IMR-90 (cell line): ENCODE measurements around the gene ATG14. TPM values are rescaled to one million over a fixed set of nuclear protein-coding genes. Genes with fewer than 3 reads are reported as not detected.
A peak's percentile ranks its signal among the peaks of the same experiment; 100 is the strongest.

ENCODE experiments used
- ATAC-seq: fragments of 200-7000 bp; cut with Tn5 transposase; 2 replicates; pipeline ENCODE4 v1.9.1; 2020; ENCODE audit warnings: low read depth, mild to moderate bottlenecking, moderate library complexity
- BruUV-seq: library from RNA; stranded (reverse); fragments of 400-500 nt; replicated peaks from 2 replicates; lab custom pipeline; 2021; lab: Mats Ljungman, UMichigan
- CTCF ChIA-PET: fragments of 300-600 bp; formaldehyde crosslinking; extraction: SDS; loops from one replicate; lab custom pipeline; 2021; ENCODE audit warnings: antibody characterized with exemption; lab: Yijun Ruan, JAX
- POLR2A ChIA-PET: fragments of 300-600 bp; sonication (Branson Sonifier 250); formaldehyde crosslinking; loops from one replicate; lab custom pipeline; 2022; ENCODE audit warnings: antibody characterized with exemption; ENCODE audit not compliant: unreplicated experiment; lab: Charles Lee
- DNase-seq: peaks from one replicate; pipeline ENCODE4 v3.0.0; 2013
- H2AFZ ChIP-seq: replicated peaks from 2 replicates; pipeline ENCODE3; 2013; ENCODE audit warnings: low read length, mild to moderate bottlenecking; ENCODE audit not compliant: poor library complexity
- H2AK5ac ChIP-seq: 2 replicates; pipeline ENCODE4 v1.6.1; 2013; ENCODE audit warnings: low read depth, low read length, inconsistent platforms
- H2AK9ac ChIP-seq: replicated peaks from 2 replicates; pipeline ENCODE3; 2013; ENCODE audit warnings: mild to moderate bottlenecking, low read depth, low read length, moderate library complexity; ENCODE audit not compliant: poor library complexity
- H2BK120ac ChIP-seq: 2 replicates; pipeline ENCODE4 v1.6.1; 2013; ENCODE audit warnings: low read depth, low read length, inconsistent platforms
- H2BK15ac ChIP-seq: 3 replicates; pipeline ENCODE4 v1.6.1; 2013; ENCODE audit warnings: low read depth, low read length, inconsistent platforms
- H2BK20ac ChIP-seq: 2 replicates; pipeline ENCODE4 v1.6.1; 2013; ENCODE audit warnings: low read depth, mild to moderate bottlenecking, inconsistent platforms, low read length, moderate library complexity
- H2BK5ac ChIP-seq: 2 replicates; pipeline ENCODE4 v1.6.1; 2013; ENCODE audit warnings: mild to moderate bottlenecking, low read depth, low read length, inconsistent platforms; ENCODE audit not compliant: poor library complexity, severe bottlenecking
- H3K14ac ChIP-seq: replicated peaks from 2 replicates; pipeline ENCODE4 v1.6.1; 2013; ENCODE audit warnings: low read depth, low read length, inconsistent platforms
- H3K18ac ChIP-seq: 2 replicates; pipeline ENCODE4 v1.6.1; 2013; ENCODE audit warnings: low read depth, low read length, control low read depth
- H3K23ac ChIP-seq: 2 replicates; pipeline ENCODE4 v1.6.1; 2013; ENCODE audit warnings: low read depth, low read length, inconsistent platforms
- H3K27ac ChIP-seq: 2 replicates; pipeline ENCODE4 v1.5.1; 2013; ENCODE audit warnings: mild to moderate bottlenecking, control low read depth, low read length; ENCODE audit not compliant: insufficient read depth
- H3K27me3 ChIP-seq: 2 replicates; pipeline ENCODE4 v1.6.1; 2013; ENCODE audit warnings: low read length; ENCODE audit not compliant: control insufficient read depth, insufficient read depth
- H3K36me3 ChIP-seq: 2 replicates; pipeline ENCODE4 v1.6.1; 2013; ENCODE audit warnings: low read length, mixed read lengths; ENCODE audit not compliant: control insufficient read depth, insufficient read depth
- H3K4ac ChIP-seq: 2 replicates; pipeline ENCODE4 v1.6.1; 2013; ENCODE audit warnings: low read depth, low read length, inconsistent platforms
- H3K4me1 ChIP-seq: 2 replicates; pipeline ENCODE4 v1.6.1; 2013; ENCODE audit warnings: low read length, mixed read lengths; ENCODE audit not compliant: control insufficient read depth, insufficient read depth
- H3K4me2 ChIP-seq: 2 replicates; pipeline ENCODE4 v1.6.1; 2013; ENCODE audit warnings: low read depth, mild to moderate bottlenecking, control low read depth, low read length, moderate library complexity
- H3K4me3 ChIP-seq: 2 replicates; pipeline ENCODE4 v1.5.1; 2013; ENCODE audit warnings: low read depth, mild to moderate bottlenecking, control low read depth, low read length, moderate library complexity; ENCODE audit not compliant: insufficient read depth
- H3K56ac ChIP-seq: 2 replicates; pipeline ENCODE4 v1.6.1; 2013; ENCODE audit warnings: low read length, inconsistent platforms; ENCODE audit not compliant: insufficient read depth; ENCODE audit errors: extremely low read depth
- H3K79me1 ChIP-seq, 2 experiments: 2 replicates each; pipeline ENCODE4 v1.6.1; 2013; ENCODE audit warnings: low read length in 2 of 2, inconsistent platforms in 1 of 2, low read depth in 1 of 2
- H3K9ac ChIP-seq: 2 replicates; pipeline ENCODE4 v1.6.1; 2013; ENCODE audit warnings: low read depth, low read length, control low read depth
- H3K9me1 ChIP-seq: 2 replicates; pipeline ENCODE4 v1.6.1; 2013; ENCODE audit warnings: low read length, inconsistent platforms; ENCODE audit not compliant: insufficient read depth
- H3K9me3 ChIP-seq: 2 replicates; pipeline ENCODE4 v1.6.1; 2013; ENCODE audit warnings: low read length; ENCODE audit not compliant: control insufficient read depth, insufficient read depth
- H4K20me1 ChIP-seq: 2 replicates; pipeline ENCODE4 v1.6.1; 2013; ENCODE audit warnings: low read length, inconsistent platforms; ENCODE audit not compliant: insufficient read depth
- H4K5ac ChIP-seq: 2 replicates; pipeline ENCODE4 v1.6.1; 2013; ENCODE audit warnings: mild to moderate bottlenecking, low read depth, low read length, control low read depth
- H4K8ac ChIP-seq, 2 experiments: 2 replicates each; pipeline ENCODE4 v1.6.1; 2013; ENCODE audit warnings: low read depth in 2 of 2, low read length in 2 of 2, control low read depth in 1 of 2, inconsistent platforms in 1 of 2
- H4K91ac ChIP-seq: 2 replicates; pipeline ENCODE4 v1.6.1; 2013; ENCODE audit warnings: low read depth, low read length, inconsistent platforms; ENCODE audit not compliant: insufficient read depth
- BHLHE40 ChIP-seq: fragments of 150-350 bp; IDR thresholded peaks from 2 replicates; pipeline ENCODE4 v1.6.1; 2016; ENCODE audit warnings: mild to moderate bottlenecking, low read depth, low read length
- CEBPB ChIP-seq: IDR thresholded peaks from 2 replicates; pipeline ENCODE4 v1.6.1; 2012; ENCODE audit warnings: low read depth, low read length, improper control_type of control experiment
- CHD1 ChIP-seq: IDR thresholded peaks from 2 replicates; pipeline ENCODE4 v1.6.1; 2012; ENCODE audit warnings: low read depth, low read length, improper control_type of control experiment
- ELK1 ChIP-seq: fragments of 150-350 bp; IDR thresholded peaks from 2 replicates; pipeline ENCODE4 v1.6.1; 2016; ENCODE audit warnings: low read depth, mild to moderate bottlenecking, low read length, moderate library complexity, borderline replicate concordance
- FOS ChIP-seq: fragments of 150-350 bp; IDR thresholded peaks from 2 replicates; pipeline ENCODE4 v1.6.1; 2016; ENCODE audit warnings: low read depth, low read length
- MAFK ChIP-seq: IDR thresholded peaks from 2 replicates; pipeline ENCODE4 v1.6.1; 2012; ENCODE audit warnings: low read depth, low read length, improper control_type of control experiment
- MXI1 ChIP-seq: IDR thresholded peaks from 2 replicates; pipeline ENCODE4 v1.6.1; 2012; ENCODE audit warnings: low read depth, mild to moderate bottlenecking, low read length, moderate library complexity, borderline replicate concordance
- NFE2L2 ChIP-seq: fragments of 150-350 bp; IDR thresholded peaks from 2 replicates; pipeline ENCODE4 v1.6.1; 2016; ENCODE audit warnings: low read depth, mild to moderate bottlenecking, low read length
- POLR2A ChIP-seq: IDR thresholded peaks from 2 replicates; pipeline ENCODE4 v1.6.1; 2012; ENCODE audit warnings: mild to moderate bottlenecking, low read depth, low read length
- RAD21 ChIP-seq: IDR thresholded peaks from 2 replicates; pipeline ENCODE4 v1.6.1; 2012; ENCODE audit warnings: low read length, improper control_type of control experiment
- RCOR1 ChIP-seq: IDR thresholded peaks from 2 replicates; pipeline ENCODE4 v1.6.1; 2012; ENCODE audit warnings: mild to moderate bottlenecking, low read length, improper control_type of control experiment; ENCODE audit not compliant: insufficient replicate concordance
- RFX5 ChIP-seq: IDR thresholded peaks from 2 replicates; pipeline ENCODE4 v1.8.0; 2012; ENCODE audit warnings: low read depth, mild to moderate bottlenecking, low read length, moderate library complexity
- SMC3 ChIP-seq: fragments of 150-350 bp; IDR thresholded peaks from 2 replicates; pipeline ENCODE4 v1.6.1; 2016; ENCODE audit warnings: low read depth, mild to moderate bottlenecking, antibody characterized with exemption, low read length, moderate library complexity
- USF2 ChIP-seq: fragments of 150-350 bp; IDR thresholded peaks from 2 replicates; pipeline ENCODE4 v1.6.1; 2017; ENCODE audit warnings: mild to moderate bottlenecking, antibody characterized with exemption, low read length, low read depth
- WGBS, 2 experiments: methylation state at CpG; one replicate each; pipeline versions ENCODE4 v1.1.5 to v1.1.7; 2013; ENCODE audit warnings: missing lambda C conversion rate in 2 of 2; ENCODE audit not compliant: insufficient read length in 1 of 2; ENCODE audit errors: extremely low coverage in 2 of 2; 5-methylcytosine and 5-hydroxymethylcytosine counted together
- dilution Hi-C: fragments of 300-500 bp; cut with HindIII; formaldehyde crosslinking; loops from one replicate; pipeline ENCODE4 v1.14.3; 2018; ENCODE audit warnings: low sequenced_read_pairs; ENCODE audit not compliant: unreplicated experiment
- in situ Hi-C: fragments of 300-500 bp; cut with MboI; formaldehyde crosslinking; loops from 3 replicates; pipeline ENCODE4 v1.14.3; 2019; ENCODE audit warnings: low sequenced_read_pairs, inconsistent platforms, mixed read lengths
- intact Hi-C: fragments of 100-400 bp; cut with micrococcal nuclease; formaldehyde crosslinking; loops from 2 replicates; pipeline ENCODE4 v1.10.0; 2022
- polyA plus RNA-seq, 3 experiments: library from polyadenylated mRNA; depleted of rRNA; stranded (reverse); fragments of >200 nt; gene quantifications; 2 replicates each; pipeline ENCODE4 v1.2.3, GENCODE V29; 2012; ENCODE audit warnings: low replicate concordance in 1 of 3
- total RNA-seq: library from RNA; depleted of rRNA; stranded (reverse); fragments of >200 nt; gene quantifications from 2 replicates; pipeline ENCODE4 v1.2.3, GENCODE V29; 2012
- TF ChIP-seq, protein P1 (sequence below): conservative IDR thresholded peaks from 2 replicates; pipeline ENCODE4 v1.5.1; 2012; ENCODE audit warnings: mild to moderate bottlenecking, low read depth, low read length, improper control_type of control experiment

The ATG14 gene
- total and polyA plus RNA-seq, 2 of the 4 experiments (the other 2 are of a cell fraction): 5.0 to 12.4 TPM

DNA sequence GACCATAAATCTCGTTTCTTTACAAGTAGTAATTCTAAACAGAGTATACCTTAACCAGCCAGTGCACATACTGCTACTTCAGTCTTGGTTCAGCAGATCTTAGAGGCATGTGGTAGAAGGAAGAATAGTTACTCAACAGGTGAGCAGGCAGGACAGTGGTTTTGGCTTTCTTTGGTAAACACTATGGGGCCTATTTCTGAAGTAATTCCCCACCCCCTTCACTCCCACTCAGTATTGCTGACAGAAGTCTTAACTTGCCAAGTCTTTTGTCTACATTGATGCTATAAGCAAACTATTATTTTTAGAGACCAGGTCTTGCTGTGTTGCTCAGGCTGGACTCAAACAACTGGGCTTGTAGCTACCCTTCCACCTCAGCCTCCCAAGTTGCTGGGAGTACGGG, 71.9 kb downstream of the ATG14 start:
- H4K20me1 ChIP-seq: peaks cover 41% of the 10 kb centered on the region
- no peak overlapping the region for H2BK15ac ChIP-seq
- dilution Hi-C loops (no loop called here), intact Hi-C loops (no loop called here), in situ Hi-C loops (no loop called here)
- no peaks in the 10 kb centered on the region for H3K27me3 ChIP-seq
- no peak overlapping the region for H3K23ac ChIP-seq
- DNase-seq (peak; percentile 25), ATAC-seq (no peak)
- ChIA-PET POLR2A (no interaction called here), CTCF (interaction anchor here (0.6 kb wide), 1 partner anchor 13 kb away, joined by 5 read pairs; no protein-coding TSS in a partner anchor)
- BruUV-seq: no TSS peak
- peaks cover 14% of the 10 kb centered on the region; the same call in 1 of the 2 replicates for H3K9me1 ChIP-seq
- H3K4me3 ChIP-seq: no peak overlapping the region
- no peaks in the 10 kb centered on the region for H3K9me3 ChIP-seq
- no peak overlapping the region for H4K8ac ChIP-seq
- no CpG with 5 or more reads among the region's 2 CpGs for WGBS, 2 experiments
- H2BK5ac ChIP-seq: no peak overlapping the region
- H4K5ac ChIP-seq: no peak overlapping the region
- H3K79me1 ChIP-seq: peaks cover 38 to 56% of the 10 kb centered on the region in 2 experiments
- H2AFZ ChIP-seq: no peak overlapping the region
- no peak overlapping the region; the same call in 1 of the 2 replicates for H3K14ac ChIP-seq
- no peak overlapping the region for H4K91ac ChIP-seq
- H2BK20ac ChIP-seq: no peak overlapping the region
- H2AK5ac ChIP-seq: no peak overlapping the region
- H2BK120ac ChIP-seq: no peak overlapping the region
- H3K18ac ChIP-seq: no peak overlapping the region
- no peak overlapping the region for H2AK9ac ChIP-seq
- no peak for TF ChIP-seq USF2
- TF ChIP-seq ELK1: no peak
- TF ChIP-seq RCOR1: no peak
- TF ChIP-seq MXI1: no peak
- no peak for TF ChIP-seq FOS
- TF ChIP-seq CHD1: no peak
- TF ChIP-seq, protein P1, sequence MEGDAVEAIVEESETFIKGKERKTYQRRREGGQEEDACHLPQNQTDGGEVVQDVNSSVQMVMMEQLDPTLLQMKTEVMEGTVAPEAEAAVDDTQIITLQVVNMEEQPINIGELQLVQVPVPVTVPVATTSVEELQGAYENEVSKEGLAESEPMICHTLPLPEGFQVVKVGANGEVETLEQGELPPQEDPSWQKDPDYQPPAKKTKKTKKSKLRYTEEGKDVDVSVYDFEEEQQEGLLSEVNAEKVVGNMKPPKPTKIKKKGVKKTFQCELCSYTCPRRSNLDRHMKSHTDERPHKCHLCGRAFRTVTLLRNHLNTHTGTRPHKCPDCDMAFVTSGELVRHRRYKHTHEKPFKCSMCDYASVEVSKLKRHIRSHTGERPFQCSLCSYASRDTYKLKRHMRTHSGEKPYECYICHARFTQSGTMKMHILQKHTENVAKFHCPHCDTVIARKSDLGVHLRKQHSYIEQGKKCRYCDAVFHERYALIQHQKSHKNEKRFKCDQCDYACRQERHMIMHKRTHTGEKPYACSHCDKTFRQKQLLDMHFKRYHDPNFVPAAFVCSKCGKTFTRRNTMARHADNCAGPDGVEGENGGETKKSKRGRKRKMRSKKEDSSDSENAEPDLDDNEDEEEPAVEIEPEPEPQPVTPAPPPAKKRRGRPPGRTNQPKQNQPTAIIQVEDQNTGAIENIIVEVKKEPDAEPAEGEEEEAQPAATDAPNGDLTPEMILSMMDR: no peak
- TF ChIP-seq SMC3: no peak
- no peak for TF ChIP-seq BHLHE40
- TF ChIP-seq RAD21: no peak
- no peak for TF ChIP-seq MAFK
- no peak for TF ChIP-seq NFE2L2
- no peak for TF ChIP-seq CEBPB
- TF ChIP-seq POLR2A: no peak
- TF ChIP-seq RFX5: no peak
- no peak overlapping the region for H3K4me2 ChIP-seq
- no peak overlapping the region for H3K27ac ChIP-seq
- no peak overlapping the region for H3K56ac ChIP-seq
- no peak overlapping the region for H3K9ac ChIP-seq
- H3K4me1 ChIP-seq: peaks cover 8% of the 10 kb centered on the region
- H3K36me3 ChIP-seq: no peaks in the 10 kb centered on the region
- H3K4ac ChIP-seq: no peak overlapping the region
